Measurements from ENCODE around the gene QRFPR.

The QRFPR gene

DNA sequence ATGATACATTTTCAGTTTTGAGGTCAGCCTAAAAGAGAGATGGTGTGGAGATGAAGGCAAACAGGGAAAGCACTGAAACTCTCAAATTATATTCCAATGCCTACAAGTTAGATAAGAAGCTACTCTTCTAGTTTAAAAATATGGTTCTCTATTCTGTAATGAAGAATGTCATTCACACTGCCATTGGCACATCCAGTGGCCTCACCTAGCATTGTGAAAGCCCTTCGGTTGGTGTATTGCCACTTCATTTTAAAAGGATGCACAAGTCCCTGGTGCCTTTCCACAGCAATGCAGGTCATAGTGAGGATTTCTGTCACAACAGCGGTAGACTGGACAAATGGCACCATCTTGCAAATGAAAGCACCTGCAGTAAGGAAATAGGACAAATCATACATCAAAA, 40.6 kb downstream of the QRFPR start:
- H3K4me3 ChIP-seq (replicated peaks; ENCODE audit: low read depth, low read length) = no peak overlapping the region
- TF ChIP-seq, protein P1, sequence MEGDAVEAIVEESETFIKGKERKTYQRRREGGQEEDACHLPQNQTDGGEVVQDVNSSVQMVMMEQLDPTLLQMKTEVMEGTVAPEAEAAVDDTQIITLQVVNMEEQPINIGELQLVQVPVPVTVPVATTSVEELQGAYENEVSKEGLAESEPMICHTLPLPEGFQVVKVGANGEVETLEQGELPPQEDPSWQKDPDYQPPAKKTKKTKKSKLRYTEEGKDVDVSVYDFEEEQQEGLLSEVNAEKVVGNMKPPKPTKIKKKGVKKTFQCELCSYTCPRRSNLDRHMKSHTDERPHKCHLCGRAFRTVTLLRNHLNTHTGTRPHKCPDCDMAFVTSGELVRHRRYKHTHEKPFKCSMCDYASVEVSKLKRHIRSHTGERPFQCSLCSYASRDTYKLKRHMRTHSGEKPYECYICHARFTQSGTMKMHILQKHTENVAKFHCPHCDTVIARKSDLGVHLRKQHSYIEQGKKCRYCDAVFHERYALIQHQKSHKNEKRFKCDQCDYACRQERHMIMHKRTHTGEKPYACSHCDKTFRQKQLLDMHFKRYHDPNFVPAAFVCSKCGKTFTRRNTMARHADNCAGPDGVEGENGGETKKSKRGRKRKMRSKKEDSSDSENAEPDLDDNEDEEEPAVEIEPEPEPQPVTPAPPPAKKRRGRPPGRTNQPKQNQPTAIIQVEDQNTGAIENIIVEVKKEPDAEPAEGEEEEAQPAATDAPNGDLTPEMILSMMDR (IDR thresholded peaks at IDR 0.05; ENCODE audit: low read length, missing control alignments) = no peak
- no peak for DNase-seq (ENCODE audit: low read depth)

DNA sequence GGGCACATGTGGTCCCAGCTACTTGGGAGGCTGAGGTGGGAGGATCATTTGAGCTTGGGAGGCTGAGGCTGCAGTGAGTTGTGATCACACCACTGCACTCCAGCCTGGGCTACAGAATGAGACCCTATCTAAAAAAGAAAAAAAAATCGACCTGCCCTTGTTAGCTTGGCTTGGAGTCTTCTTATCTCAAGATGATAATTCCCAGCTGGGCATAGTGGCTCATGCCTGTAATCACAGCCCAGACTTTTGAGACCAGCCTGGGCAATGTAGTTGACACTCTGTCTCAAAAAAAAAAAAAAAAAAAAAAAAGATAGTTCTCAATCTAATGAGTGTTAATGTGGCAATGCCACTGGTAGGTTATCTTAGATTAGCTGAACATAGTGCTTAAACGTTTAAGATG, 41.0 kb downstream of the QRFPR start:
- no peak for DNase-seq (ENCODE audit: low read depth)
- H3K4me3 ChIP-seq (replicated peaks; ENCODE audit: low read depth, low read length) = no peak overlapping the region
- TF ChIP-seq, protein P1 (IDR thresholded peaks at IDR 0.05; ENCODE audit: low read length, missing control alignments) = no peak

DNA sequence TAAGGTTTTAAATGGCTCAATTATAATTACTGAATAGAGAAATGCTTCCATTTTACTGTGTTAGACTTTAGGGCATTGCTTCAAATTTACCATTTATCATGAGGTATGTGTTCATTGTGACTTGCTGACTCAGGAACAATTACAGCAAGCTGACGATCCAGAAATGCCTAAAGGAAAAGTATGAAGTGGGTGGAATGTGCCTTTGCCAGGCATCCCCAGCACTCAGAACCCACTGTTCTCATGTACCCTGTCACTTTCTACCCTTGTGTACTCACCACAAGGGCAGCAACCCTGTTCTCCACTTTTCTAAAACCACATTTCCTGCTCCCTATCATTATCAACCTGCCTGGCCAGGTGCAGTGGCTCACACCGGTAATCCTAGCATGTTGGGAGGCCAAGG, 41.5 kb downstream of the QRFPR start:
- TF ChIP-seq, protein P1 (IDR thresholded peaks at IDR 0.05; ENCODE audit: low read length, missing control alignments) = no peak
- DNase-seq (ENCODE audit: low read depth) = no peak
- no peak overlapping the region for H3K4me3 ChIP-seq (replicated peaks; ENCODE audit: low read depth, low read length)

DNA sequence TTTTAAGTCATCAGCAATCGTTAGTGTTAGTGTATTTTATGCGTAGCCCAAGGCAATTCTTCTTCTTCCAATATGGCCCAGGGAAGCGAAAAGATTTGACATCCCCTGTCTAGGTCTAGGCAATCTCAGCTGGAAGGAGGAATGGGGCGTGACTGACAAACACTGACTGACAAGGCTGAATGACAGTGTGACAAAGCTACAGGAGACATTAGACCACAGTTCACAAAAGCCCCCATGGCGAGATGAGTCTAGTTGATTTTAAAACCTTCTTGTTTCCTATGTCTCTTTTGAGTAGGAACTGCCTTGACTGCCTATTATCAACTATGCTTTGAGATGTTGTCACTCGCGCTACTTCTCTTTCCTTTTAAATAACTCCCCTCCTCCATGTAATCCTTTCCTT, 42.3 kb downstream of the QRFPR start:
- H3K4me3 ChIP-seq (replicated peaks; ENCODE audit: low read depth, low read length) = no peak overlapping the region
- DNase-seq (ENCODE audit: low read depth) = no peak
- TF ChIP-seq, protein P1 (IDR thresholded peaks at IDR 0.05; ENCODE audit: low read length, missing control alignments) = no peak

DNA sequence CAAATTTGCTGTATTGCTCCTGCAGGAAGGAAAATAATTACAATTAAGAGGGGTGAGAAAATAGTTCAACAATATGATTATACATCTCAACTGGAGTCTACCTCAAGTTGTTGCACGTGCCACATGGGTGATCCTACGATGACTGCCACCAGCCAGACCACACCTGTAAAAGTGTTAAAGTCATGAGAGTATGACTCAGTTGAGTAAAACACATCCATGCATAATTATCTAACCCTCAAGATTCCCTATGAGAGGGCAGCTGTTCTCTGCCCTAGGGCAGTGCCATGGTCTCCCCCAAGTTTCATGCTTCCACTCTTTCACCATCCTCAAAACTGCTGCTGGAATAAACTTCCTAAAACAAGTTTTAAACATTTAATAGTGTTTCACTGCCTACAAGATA, 44.1 kb downstream of the QRFPR start:
- DNase-seq (ENCODE audit: low read depth) = no peak
- no peak overlapping the region for H3K4me3 ChIP-seq (replicated peaks; ENCODE audit: low read depth, low read length)
- TF ChIP-seq, protein P1 (IDR thresholded peaks at IDR 0.05; ENCODE audit: low read length, missing control alignments) = no peak

DNA sequence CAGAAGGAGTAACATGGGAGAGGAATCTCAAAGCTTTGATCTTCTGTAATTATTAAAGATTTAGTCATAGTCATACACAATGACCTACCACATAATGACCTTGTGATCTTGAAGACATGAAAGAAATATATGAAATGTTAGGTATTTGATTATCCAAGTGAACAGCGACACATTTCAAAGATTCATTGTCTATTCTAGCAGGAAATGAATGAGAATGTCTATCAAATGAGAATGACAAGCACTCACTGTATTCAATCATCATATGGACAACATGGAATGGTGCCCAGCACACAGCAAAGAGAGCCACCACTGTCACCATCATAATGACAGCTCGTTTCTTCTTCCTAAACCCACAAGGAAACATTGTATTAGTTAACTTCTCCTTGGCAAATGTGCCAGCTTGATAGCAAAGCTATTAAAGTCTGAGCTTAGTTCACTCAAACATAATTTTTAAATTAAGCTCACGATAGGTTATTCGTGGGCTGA, 50.6 kb downstream of the QRFPR start:
- no peak for DNase-seq (ENCODE audit: low read depth)
- H3K4me3 ChIP-seq (replicated peaks; ENCODE audit: low read depth, low read length) = no peak overlapping the region
- TF ChIP-seq, protein P1 (IDR thresholded peaks at IDR 0.05; ENCODE audit: low read length, missing control alignments) = no peak

DNA sequence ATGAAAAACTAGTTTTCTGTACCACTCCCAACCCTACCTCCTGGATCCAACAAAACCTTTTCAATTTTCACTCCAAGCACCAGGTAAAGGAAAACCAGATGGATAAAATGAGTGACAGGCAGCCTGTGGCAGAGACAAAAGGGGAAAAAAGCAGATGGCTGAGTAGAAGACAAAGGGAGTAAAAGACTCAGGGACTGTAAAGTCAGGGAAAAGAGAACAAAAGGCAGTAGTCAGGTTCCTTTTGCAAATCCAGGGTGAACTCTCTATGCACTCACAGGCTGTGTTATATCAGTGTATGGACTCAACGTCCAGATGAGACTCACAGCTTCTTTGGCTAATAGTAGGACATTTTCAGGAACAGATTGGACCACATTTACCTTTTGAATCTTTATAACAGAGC, 54.2 kb downstream of the QRFPR start:
- H3K4me3 ChIP-seq (replicated peaks; ENCODE audit: low read depth, low read length) = no peak overlapping the region
- DNase-seq (ENCODE audit: low read depth) = no peak
- TF ChIP-seq, protein P1 (IDR thresholded peaks at IDR 0.05; ENCODE audit: low read length, missing control alignments) = no peak

Data from fibroblast of pulmonary artery (primary cell).